HepG2 (cell line): ENCODE measurements around the gene ZNF20. TPM values are rescaled to one million over a fixed set of nuclear protein-coding genes. Genes with fewer than 3 reads are reported as not detected.

Experiments
- AGO2 ChIP-seq: fragments of 200-400 bp; formaldehyde crosslinking; optimal IDR thresholded peaks from 2 replicates; pipeline ENCODE3; 2017; ENCODE audit warnings: mild to moderate bottlenecking, low read depth, low read length, moderate library complexity
- CENPT ChIP-seq: sonication (generic); formaldehyde crosslinking; IDR thresholded peaks from 2 replicates; pipeline ENCODE4 v1.8.0; 2022; ENCODE audit warnings: low read depth, mild to moderate bottlenecking, moderate library complexity, missing genetic modification reagents
- DPF2 ChIP-seq: sonication (generic); formaldehyde crosslinking; IDR thresholded peaks from 2 replicates; pipeline ENCODE4 v1.4.0; 2020; ENCODE audit warnings: mild to moderate bottlenecking, low read depth, missing genetic modification reagents, borderline replicate concordance
- FOXK1 ChIP-seq: sonication (generic); formaldehyde crosslinking; IDR thresholded peaks from 2 replicates; pipeline ENCODE4 v1.4.0; 2020; ENCODE audit warnings: low read depth, missing genetic modification reagents, borderline replicate concordance
- GZF1 ChIP-seq: sonication (generic); formaldehyde crosslinking; IDR thresholded peaks from 2 replicates; pipeline ENCODE4 v1.5.1; 2020; ENCODE audit warnings: mild to moderate bottlenecking, missing genetic modification reagents
- HOXA7 ChIP-seq: sonication (generic); formaldehyde crosslinking; IDR thresholded peaks from 2 replicates; pipeline ENCODE4 v1.8.1; 2022; ENCODE audit warnings: mild to moderate bottlenecking, missing genetic modification reagents, moderate library complexity
- MEIS2 ChIP-seq: sonication (generic); formaldehyde crosslinking; IDR thresholded peaks from 2 replicates; pipeline ENCODE4 v1.9.0; 2021; ENCODE audit warnings: mild to moderate bottlenecking, missing genetic modification reagents
- MTA3 ChIP-seq: sonication (generic); formaldehyde crosslinking; IDR thresholded peaks from 2 replicates; pipeline ENCODE4 v1.4.0; 2020; ENCODE audit warnings: missing genetic modification reagents
- NCOR1 ChIP-seq: fragments of 200-600 bp; sonication (generic); IDR thresholded peaks from 2 replicates; pipeline ENCODE4 v1.7.0; 2017; ENCODE audit warnings: antibody characterized with exemption, low read length, borderline replicate concordance
- PCBP1 ChIP-seq: fragments of 200-400 bp; formaldehyde crosslinking; IDR thresholded peaks from 2 replicates; pipeline ENCODE4 v1.6.1; 2017; ENCODE audit warnings: mild to moderate bottlenecking, low read depth, low read length, borderline replicate concordance
- SNAPC2 ChIP-seq: sonication (generic); formaldehyde crosslinking; IDR thresholded peaks from 2 replicates; pipeline ENCODE4 v1.8.1; 2022; ENCODE audit warnings: mild to moderate bottlenecking, missing genetic modification reagents
- SNAPC4 ChIP-seq: sonication (generic); formaldehyde crosslinking; IDR thresholded peaks from 2 replicates; pipeline ENCODE4 v1.4.0; 2020; ENCODE audit warnings: mild to moderate bottlenecking, missing genetic modification reagents
- ZEB1 ChIP-seq: IDR thresholded peaks from 2 replicates; pipeline ENCODE4 v1.6.1; 2012; ENCODE audit warnings: mild to moderate bottlenecking, low read depth, inconsistent platforms; ENCODE audit not compliant: insufficient replicate concordance
- ZGPAT ChIP-seq: IDR thresholded peaks from 2 replicates; pipeline ENCODE4 v1.6.1; 2016; ENCODE audit warnings: mild to moderate bottlenecking
- ZNF280B ChIP-seq: sonication (generic); formaldehyde crosslinking; IDR thresholded peaks from 2 replicates; pipeline ENCODE4 v1.5.0; 2020; ENCODE audit warnings: missing genetic modification reagents, mild to moderate bottlenecking, borderline replicate concordance
- ZNF292 ChIP-seq: sonication (generic); formaldehyde crosslinking; IDR thresholded peaks from 2 replicates; pipeline ENCODE4 v1.8.1; 2022; ENCODE audit warnings: mild to moderate bottlenecking, low read depth, missing genetic modification reagents, borderline replicate concordance
- ZNF430 ChIP-seq: sonication (generic); formaldehyde crosslinking; IDR thresholded peaks from 2 replicates; pipeline ENCODE4 v1.9.0; 2021; ENCODE audit warnings: mild to moderate bottlenecking, missing genetic modification reagents
- ZNF512 ChIP-seq: sonication (generic); formaldehyde crosslinking; IDR thresholded peaks from 2 replicates; pipeline ENCODE4 v1.4.0; 2020; ENCODE audit warnings: mild to moderate bottlenecking, missing genetic modification reagents
- ZNF557 ChIP-seq: sonication (generic); formaldehyde crosslinking; IDR thresholded peaks from 2 replicates; pipeline ENCODE4 v1.4.0; 2020; ENCODE audit warnings: missing genetic modification reagents
- polyA plus RNA-seq, 8 experiments: library from polyadenylated mRNA; depleted of rRNA in 3 of 8; stranded (reverse) in 7 of 8; unstranded in 1 of 8; fragments of >200 nt; fragmentation: Illumina TruSeq in 4 of 8; extraction: Trizol in 4 of 8; gene quantifications; 2 replicates each; pipeline versions ENCODE4 v1.2.1 to v1.2.3, GENCODE V29; 2011 to 2016; ENCODE audit warnings: low read depth in 4 of 8, missing spikeins in 1 of 8, mixed read lengths in 1 of 8; ENCODE audit not compliant: insufficient read depth in 1 of 8
- total RNA-seq, 5 experiments: library from RNA; depleted of rRNA; stranded (reverse); fragments of >200 nt; fragmentation: Illumina TruSeq; extraction: Trizol; gene quantifications; 2 replicates each; pipeline ENCODE4 v1.2.3, GENCODE V29; 2016; ENCODE audit warnings: low read depth in 1 of 5

Gene ZNF20
- total and polyA plus RNA-seq, 2 of the 13 experiments (the other 11 are each of a cell fraction or from before 2014, with no cell fraction given) = 1.6 to 8.0 TPM

GRCh38 chr19:12139885-12140544 lies at the start of gene ZNF20 (continued):
- no peak for TF ChIP-seq ZNF280B (CRISPR knock-in tag)
- TF ChIP-seq ZNF557 (CRISPR knock-in tag) = no peak
- no peak for TF ChIP-seq CENPT
- TF ChIP-seq ZNF512 = no peak
- TF ChIP-seq FOXK1 (CRISPR knock-in tag) = 0 out of 2 replicates have a peak, but pooled peaks have one; percentile 29
- TF ChIP-seq ZNF430 (CRISPR knock-in tag) = no peak
- no peak for TF ChIP-seq SNAPC2 (CRISPR knock-in tag)
- no peak for TF ChIP-seq ZEB1
- no peak for TF ChIP-seq ZNF292 (CRISPR knock-in tag)
- TF ChIP-seq DPF2 (CRISPR knock-in tag) = no peak
- TF ChIP-seq MEIS2 (CRISPR knock-in tag) = peak; percentile 24; the same call in 1 of the 2 replicates
- TF ChIP-seq HOXA7 (CRISPR knock-in tag) = no peak
- TF ChIP-seq ZGPAT (CRISPR knock-in tag) = peak; percentile 34; the same call in 1 of the 2 replicates
- TF ChIP-seq NCOR1 = no peak
- no peak for TF ChIP-seq MTA3
- peak; percentile 46 for TF ChIP-seq AGO2
- TF ChIP-seq GZF1 (CRISPR knock-in tag) = no peak
- no peak for TF ChIP-seq PCBP1
- TF ChIP-seq SNAPC4 (CRISPR knock-in tag) = no peak
